GM15510 (cell line): Measurements from ENCODE around the gene KIF17.

ENCODE experiments used
- POLR2A ChIP-seq: IDR thresholded peaks from 3 replicates; pipeline ENCODE4 v1.6.1; 2011; ENCODE audit warnings: borderline replicate concordance; ENCODE audit not compliant: insufficient read length; ENCODE audit errors: extremely low read depth

Gene KIF17

GRCh38 chr1:20616847-20617487, 100.8 kb downstream of the KIF17 start:
- no peak for TF ChIP-seq POLR2A

- no peak for TF ChIP-seq POLR2A
Measured at GRCh38 chr1:20615946-20616846, 101.6 kb downstream of the KIF17 start.

DNA sequence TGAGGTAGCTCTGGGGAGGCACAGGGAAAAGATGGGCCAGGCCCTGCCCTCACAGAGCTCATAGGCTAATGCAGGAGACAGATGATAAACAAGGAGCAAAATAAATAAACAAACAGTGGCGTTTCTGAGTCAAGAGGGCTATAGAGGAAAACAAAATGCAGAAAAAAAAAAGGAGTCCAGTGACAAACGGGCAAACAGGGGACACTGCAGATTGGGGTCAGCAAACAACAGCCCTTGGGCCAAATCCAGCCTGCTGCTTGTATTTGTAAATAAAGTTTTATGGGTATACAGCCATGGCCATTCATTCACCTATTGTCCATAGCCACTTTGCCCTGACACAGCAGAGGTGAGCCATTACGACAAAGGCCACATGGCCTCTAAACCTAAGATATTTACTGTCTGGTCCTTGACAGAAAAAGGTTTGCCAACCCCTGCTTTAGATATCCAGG, 103.7 kb downstream of the KIF17 start:
- TF ChIP-seq POLR2A, result no peak
